Neural progenitor cell (in vitro differentiated cells): Measurements from ENCODE around the gene MAF. TPM values are rescaled to one million over a fixed set of nuclear protein-coding genes. Genes with fewer than 3 reads are reported as not detected.

Experiments
- DNase-seq: peaks from one replicate; pipeline ENCODE4 v3.0.0-alpha.2; 2016; ENCODE audit warnings: low spot score
- H2AFZ ChIP-seq: fragments of 200-600 bp; sonication (generic); replicated peaks from 2 replicates; pipeline ENCODE4 v1.6.1; 2016; ENCODE audit warnings: antibody characterized with exemption
- H3F3A ChIP-seq: fragments of 200-600 bp; sonication (generic); 2 replicates; pipeline ENCODE4 v1.6.1; 2016; ENCODE audit warnings: antibody characterized with exemption, low read depth
- H3K27ac ChIP-seq: fragments of 200-600 bp; sonication (generic); 2 replicates; pipeline ENCODE4 v1.5.1; 2016; ENCODE audit warnings: mild to moderate bottlenecking
- H3K27me3 ChIP-seq: fragments of 200-600 bp; sonication (generic); 2 replicates; pipeline ENCODE4 v1.6.1; 2016; ENCODE audit warnings: mild to moderate bottlenecking, moderate library complexity
- H3K36me3 ChIP-seq: fragments of 200-600 bp; sonication (generic); 2 replicates; pipeline ENCODE4 v1.5.1; 2016
- H3K4me1 ChIP-seq: fragments of 200-600 bp; sonication (generic); 2 replicates; pipeline ENCODE4 v1.6.1; 2016; ENCODE audit warnings: mixed run types
- H3K4me2 ChIP-seq: fragments of 200-600 bp; sonication (generic); 2 replicates; pipeline ENCODE4 v1.6.1; 2016
- H3K4me3 ChIP-seq: fragments of 200-600 bp; sonication (generic); 2 replicates; pipeline ENCODE4 v1.5.1; 2016
- H3K79me2 ChIP-seq: fragments of 200-600 bp; sonication (generic); 2 replicates; pipeline ENCODE4 v1.6.1; 2016; ENCODE audit warnings: low read depth
- H3K9ac ChIP-seq: fragments of 200-600 bp; sonication (generic); 2 replicates; pipeline ENCODE4 v1.6.1; 2016
- H3K9me3 ChIP-seq: fragments of 200-600 bp; sonication (generic); 2 replicates; pipeline ENCODE4 v1.5.1; 2016; ENCODE audit warnings: low read depth
- H4K20me1 ChIP-seq: fragments of 200-600 bp; sonication (generic); 2 replicates; pipeline ENCODE4 v1.6.1; 2016; ENCODE audit warnings: low read depth
- H3K27ac Mint-ChIP-seq: 3 replicates; pipeline ENCODE4 v1.8.0; 2021; ENCODE audit warnings: mixed read lengths
- H3K27me3 Mint-ChIP-seq: 2 replicates; pipeline ENCODE4 v1.8.0; 2022; ENCODE audit warnings: low read depth, mild to moderate bottlenecking, inconsistent platforms, moderate library complexity, mixed read lengths; ENCODE audit not compliant: insufficient read depth
- H3K36me3 Mint-ChIP-seq: 3 replicates; pipeline ENCODE4 v1.8.0; 2021; ENCODE audit warnings: mixed read lengths
- H3K4me1 Mint-ChIP-seq: 3 replicates; pipeline ENCODE4 v1.8.0; 2021; ENCODE audit warnings: mixed read lengths
- H3K4me3 Mint-ChIP-seq: 3 replicates; pipeline ENCODE4 v1.8.0; 2021; ENCODE audit warnings: mild to moderate bottlenecking, moderate library complexity, mixed read lengths
- H3K9me3 Mint-ChIP-seq: 3 replicates; pipeline ENCODE4 v1.8.0; 2020; ENCODE audit warnings: mixed read lengths
- EZH2 ChIP-seq: fragments of 200-600 bp; sonication (generic); IDR thresholded peaks from 2 replicates; pipeline ENCODE4 v1.6.1; 2017; ENCODE audit warnings: antibody characterized with exemption, mild to moderate bottlenecking, moderate library complexity
- EZH2phosphoT487 ChIP-seq: fragments of 200-600 bp; sonication (generic); IDR thresholded peaks from 2 replicates; pipeline ENCODE4 v1.6.1; 2017; ENCODE audit warnings: antibody characterized with exemption
- total RNA-seq: library from RNA; depleted of rRNA; stranded (reverse); fragments of >200 nt; gene quantifications from 2 replicates; pipeline ENCODE4 v1.2.3, GENCODE V29; 2015; ENCODE audit warnings: low replicate concordance
- TF ChIP-seq, protein P1 (sequence below): fragments of 200-600 bp; sonication (generic); IDR thresholded peaks from 2 replicates; pipeline ENCODE4 v1.5.1; 2017; ENCODE audit warnings: antibody characterized with exemption, mild to moderate bottlenecking

MAF gene
- total RNA-seq, 1 donor from 2014 or later, result 10.8 TPM

DNA sequence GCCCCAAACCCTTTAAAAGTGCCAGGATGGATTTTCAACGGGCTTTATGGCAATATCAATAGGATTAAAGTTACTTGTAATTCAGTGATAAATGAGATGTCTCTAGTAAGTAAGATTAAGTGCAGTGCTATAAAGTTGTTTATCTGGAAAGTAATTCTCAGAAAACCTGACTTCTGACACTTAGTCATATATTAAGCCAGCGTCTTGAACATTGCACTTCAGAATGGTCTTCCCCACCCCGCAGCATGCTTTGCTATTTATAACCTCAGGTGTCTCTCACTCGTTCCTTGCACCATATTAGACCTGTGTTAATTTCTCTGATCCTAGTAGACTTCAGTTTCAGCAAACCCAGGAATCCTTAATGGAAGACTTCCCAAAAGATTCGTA is 2.1 kb upstream of the MAF start:
- no peaks in the 10 kb centered on the region for H4K20me1 ChIP-seq
- peaks cover 2% of the 10 kb centered on the region for H3K36me3 Mint-ChIP-seq
- peaks cover 17% of the 10 kb centered on the region for H3K79me2 ChIP-seq
- H3K36me3 ChIP-seq, result no peaks in the 10 kb centered on the region
- H3K27ac ChIP-seq, result no peak overlapping the region
- no peaks in the 10 kb centered on the region for H3K27me3 ChIP-seq
- H3K4me1 Mint-ChIP-seq, result peaks cover 27% of the 10 kb centered on the region
- H2AFZ ChIP-seq, result no peak overlapping the region
- no peaks in the 10 kb centered on the region for H3K9me3 ChIP-seq
- TF ChIP-seq EZH2, result no peak
- TF ChIP-seq, protein P1, sequence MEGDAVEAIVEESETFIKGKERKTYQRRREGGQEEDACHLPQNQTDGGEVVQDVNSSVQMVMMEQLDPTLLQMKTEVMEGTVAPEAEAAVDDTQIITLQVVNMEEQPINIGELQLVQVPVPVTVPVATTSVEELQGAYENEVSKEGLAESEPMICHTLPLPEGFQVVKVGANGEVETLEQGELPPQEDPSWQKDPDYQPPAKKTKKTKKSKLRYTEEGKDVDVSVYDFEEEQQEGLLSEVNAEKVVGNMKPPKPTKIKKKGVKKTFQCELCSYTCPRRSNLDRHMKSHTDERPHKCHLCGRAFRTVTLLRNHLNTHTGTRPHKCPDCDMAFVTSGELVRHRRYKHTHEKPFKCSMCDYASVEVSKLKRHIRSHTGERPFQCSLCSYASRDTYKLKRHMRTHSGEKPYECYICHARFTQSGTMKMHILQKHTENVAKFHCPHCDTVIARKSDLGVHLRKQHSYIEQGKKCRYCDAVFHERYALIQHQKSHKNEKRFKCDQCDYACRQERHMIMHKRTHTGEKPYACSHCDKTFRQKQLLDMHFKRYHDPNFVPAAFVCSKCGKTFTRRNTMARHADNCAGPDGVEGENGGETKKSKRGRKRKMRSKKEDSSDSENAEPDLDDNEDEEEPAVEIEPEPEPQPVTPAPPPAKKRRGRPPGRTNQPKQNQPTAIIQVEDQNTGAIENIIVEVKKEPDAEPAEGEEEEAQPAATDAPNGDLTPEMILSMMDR, result no peak
- TF ChIP-seq EZH2phosphoT487, result no peak
- peaks cover 20% of the 10 kb centered on the region for H3F3A ChIP-seq
- peak overlapping the region; percentile 94 for H3K4me2 ChIP-seq
- H3K27ac Mint-ChIP-seq, result no peak overlapping the region
- H3K4me3 Mint-ChIP-seq, result peak overlapping the region; percentile 97
- H3K4me1 ChIP-seq, result peaks cover 24% of the 10 kb centered on the region
- no peak for DNase-seq
- peak overlapping the region; percentile 85 for H3K4me3 ChIP-seq
- no peaks in the 10 kb centered on the region for H3K9me3 Mint-ChIP-seq
- no peak overlapping the region for H3K9ac ChIP-seq
- H3K27me3 Mint-ChIP-seq, result peaks cover 8% of the 10 kb centered on the region

DNA sequence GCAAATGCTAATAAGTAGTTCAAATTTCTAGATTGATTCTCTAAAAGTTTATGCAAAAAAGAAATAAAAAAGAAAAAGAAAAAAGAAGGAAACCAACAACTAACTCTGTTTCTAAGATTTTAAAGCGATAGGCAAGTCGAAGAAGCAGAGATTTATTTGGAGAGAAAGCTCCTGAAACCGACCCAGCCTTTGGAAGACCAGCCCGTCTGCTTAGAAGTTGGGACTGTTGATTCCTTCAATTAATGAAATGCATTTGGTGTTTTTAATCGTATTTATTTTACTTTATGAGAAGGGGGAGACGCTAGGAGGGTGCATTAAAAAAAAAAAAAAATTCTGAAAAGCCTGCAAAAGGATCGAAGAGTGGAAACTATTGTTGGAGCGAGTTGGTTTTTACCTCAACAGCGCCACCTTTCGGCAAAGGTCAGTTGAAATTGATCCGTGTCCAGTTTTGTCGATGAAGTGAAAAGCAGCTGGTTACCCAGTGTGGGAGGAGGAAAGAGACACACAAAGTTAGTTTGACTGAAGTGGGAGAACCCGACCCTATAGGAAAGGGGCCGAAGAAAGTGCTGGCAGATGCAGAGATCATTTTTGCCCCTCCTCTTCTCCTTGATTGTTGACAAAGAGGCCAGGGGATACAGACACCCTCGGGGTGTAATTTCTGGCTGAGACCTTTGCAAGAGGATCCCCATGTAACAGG is 1.5 kb upstream of the MAF start:
- H3K9me3 ChIP-seq, result no peaks in the 10 kb centered on the region
- H3K36me3 ChIP-seq, result no peaks in the 10 kb centered on the region
- peak; percentile 86 for DNase-seq
- H3K27me3 ChIP-seq, result no peaks in the 10 kb centered on the region
- Mint-ChIP-seq H3K27ac (no peak overlapping the region), H3K9me3 (no peaks in the 10 kb centered on the region), H3K4me1 (peaks cover 27% of the 10 kb centered on the region), H3K36me3 (peaks cover 2% of the 10 kb centered on the region), H3K27me3 (peaks cover 8% of the 10 kb centered on the region), H3K4me3 (peak overlapping the region; percentile 97)
- H3K27ac ChIP-seq, result no peak overlapping the region
- no peaks in the 10 kb centered on the region for H4K20me1 ChIP-seq
- no peak overlapping the region for H2AFZ ChIP-seq
- peaks cover 20% of the 10 kb centered on the region for H3F3A ChIP-seq
- peaks cover 22% of the 10 kb centered on the region for H3K79me2 ChIP-seq
- peaks cover 28% of the 10 kb centered on the region for H3K4me1 ChIP-seq
- H3K4me2 ChIP-seq, result peak overlapping the region; percentile 94
- no peak overlapping the region for H3K9ac ChIP-seq
- TF ChIP-seq, protein P1, result peak; percentile 94
- no peak for TF ChIP-seq EZH2
- H3K4me3 ChIP-seq, result peak overlapping the region; percentile 85

DNA sequence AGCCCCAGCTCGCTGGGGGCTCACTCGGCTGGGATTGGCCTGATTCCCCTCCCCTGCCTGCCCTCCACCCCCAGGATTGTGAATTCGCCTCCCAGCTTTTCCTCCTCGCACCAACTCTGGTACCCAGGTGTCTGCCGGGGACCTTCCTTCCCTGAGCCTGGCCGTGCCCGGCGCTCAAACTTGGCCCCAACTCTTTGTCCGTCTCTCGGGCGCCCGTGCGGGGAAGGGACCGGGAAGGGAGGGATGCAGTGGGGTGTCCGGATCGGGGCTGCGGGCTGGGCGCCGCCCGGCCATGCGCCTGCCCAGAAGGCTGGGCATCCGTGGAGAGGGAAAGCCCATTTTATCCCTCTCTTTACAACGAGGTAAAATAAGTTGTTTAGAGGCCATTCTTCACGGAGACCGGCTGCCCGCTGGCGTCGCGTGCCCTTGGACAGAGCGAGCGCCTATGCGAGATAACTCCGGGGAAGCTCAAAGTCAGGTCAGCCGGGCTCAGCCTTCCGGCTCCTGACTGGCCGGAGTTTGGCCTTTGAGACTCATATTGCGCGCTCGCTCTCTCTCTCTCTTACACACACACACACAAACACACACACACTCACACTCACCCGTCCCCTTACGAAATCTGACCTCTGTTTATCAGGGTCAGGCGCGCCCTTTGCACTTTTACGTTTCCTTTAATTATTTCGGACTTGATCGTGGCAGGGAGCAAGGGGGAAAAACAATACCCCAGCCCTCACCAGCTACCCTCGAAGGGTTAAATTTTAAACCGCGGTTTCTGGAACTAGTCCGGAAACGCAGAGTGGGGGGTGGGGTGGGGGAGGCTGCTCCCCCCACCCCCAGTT is 774 bp upstream of the MAF start:
- Mint-ChIP-seq H3K27me3 (peaks cover 8% of the 10 kb centered on the region), H3K4me3 (peak overlapping the region; percentile 97), H3K4me1 (peaks cover 30% of the 10 kb centered on the region), H3K27ac (peak overlapping the region; percentile 50), H3K36me3 (peaks cover 2% of the 10 kb centered on the region), H3K9me3 (no peaks in the 10 kb centered on the region)
- Histone ChIP-seq H3K27ac (no peak overlapping the region), H3K4me2 (peak overlapping the region; percentile 94), H3K4me3 (peak overlapping the region; percentile 85), H3K27me3 (no peaks in the 10 kb centered on the region), H3K4me1 (peaks cover 36% of the 10 kb centered on the region), H2AFZ (no peak overlapping the region), H4K20me1 (no peaks in the 10 kb centered on the region), H3K36me3 (no peaks in the 10 kb centered on the region), H3K9ac (no peak overlapping the region), H3K79me2 (peaks cover 30% of the 10 kb centered on the region), H3K9me3 (no peaks in the 10 kb centered on the region), H3F3A (peaks cover 20% of the 10 kb centered on the region)
- TF ChIP-seq EZH2 (peak; percentile 7), EZH2phosphoT487 (no peak)
- TF ChIP-seq, protein P1, result no peak
- peak; percentile 62 for DNase-seq
